HEK293 (cell line): ENCODE data around the gene TPP1.

ENCODE experiments used
- ATF2 ChIP-seq: fragments of 450-650 bp; formaldehyde crosslinking; IDR thresholded peaks from 2 replicates; pipeline ENCODE4 v1.5.1; 2016; ENCODE audit warnings: missing biosample characterization, missing genetic modification characterization, low read depth
- HIC1 ChIP-seq: fragments of 450-650 bp; formaldehyde crosslinking; IDR thresholded peaks from 2 replicates; pipeline ENCODE4 v1.5.1; 2016; ENCODE audit warnings: missing biosample characterization, missing genetic modification characterization
- TCF7L2 ChIP-seq: IDR thresholded peaks from 2 replicates; pipeline ENCODE4 v1.6.1; 2011; ENCODE audit warnings: low read depth, mild to moderate bottlenecking, inconsistent platforms, low read length, moderate library complexity, borderline replicate concordance
- ZNF140 ChIP-seq: fragments of 450-650 bp; formaldehyde crosslinking; IDR thresholded peaks from 2 replicates; pipeline ENCODE4 v1.5.1; 2016; ENCODE audit warnings: missing biosample characterization, missing genetic modification characterization
- ZNF16 ChIP-seq: fragments of 450-650 bp; formaldehyde crosslinking; IDR thresholded peaks from 2 replicates; pipeline ENCODE4 v1.5.1; 2016; ENCODE audit warnings: low read depth, missing biosample characterization, missing genetic modification characterization
- ZNF184 ChIP-seq: fragments of 450-650 bp; IDR thresholded peaks from 2 replicates; pipeline ENCODE4 v1.5.1; 2018; ENCODE audit warnings: missing biosample characterization, mild to moderate bottlenecking, missing genetic modification characterization
- ZNF366 ChIP-seq: fragments of 450-650 bp; formaldehyde crosslinking; conservative IDR thresholded peaks from 2 replicates; pipeline ENCODE4 v1.5.1; 2016; ENCODE audit warnings: missing biosample characterization, missing genetic modification characterization
- ZNF670 ChIP-seq: fragments of 450-650 bp; formaldehyde crosslinking; IDR thresholded peaks from 2 replicates; pipeline ENCODE4 v1.5.1; 2016; ENCODE audit warnings: missing biosample characterization, missing genetic modification characterization, low read depth
- ZNF830 ChIP-seq: fragments of 450-650 bp; IDR thresholded peaks from 2 replicates; pipeline ENCODE4 v1.5.0; 2018; ENCODE audit warnings: missing biosample characterization, missing genetic modification characterization, low read depth, mild to moderate bottlenecking, moderate library complexity
- TF ChIP-seq, protein P1 (sequence below): fragments of 450-650 bp; formaldehyde crosslinking; IDR thresholded peaks from 2 replicates; pipeline ENCODE4 v1.5.1; 2016; ENCODE audit warnings: missing biosample characterization, missing genetic modification characterization
- TF ChIP-seq, protein P2 (sequence below): fragments of 450-650 bp; formaldehyde crosslinking; IDR thresholded peaks from 2 replicates; pipeline ENCODE4 v1.5.1; 2016; ENCODE audit warnings: missing biosample characterization, missing genetic modification characterization

DNA sequence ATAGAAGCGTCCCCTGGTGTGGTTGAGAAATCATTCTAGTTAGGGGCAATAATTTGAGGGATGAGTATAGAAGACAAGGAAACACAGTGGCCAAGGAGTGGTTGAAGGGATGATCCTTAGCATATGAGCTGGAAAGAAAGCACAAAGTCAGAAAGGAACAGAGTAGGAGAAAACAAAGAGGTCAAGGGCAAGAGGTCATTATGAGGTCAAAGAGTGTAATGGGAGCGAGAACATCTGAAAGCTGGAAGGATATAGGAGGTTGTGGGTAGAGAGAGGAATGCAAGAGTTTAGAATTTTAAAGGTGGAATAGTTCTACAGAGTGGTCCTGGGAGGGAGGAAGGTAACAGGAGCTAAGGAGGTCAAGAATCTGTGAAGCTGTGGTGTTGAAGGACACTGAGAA, 34.4 kb upstream of the TPP1 start:
- TF ChIP-seq ZNF366 (tag by site-specific recombination) (no peak), HIC1 (tag by site-specific recombination) (no peak), ATF2 (tag by site-specific recombination) (no peak), ZNF16 (tag by site-specific recombination) (no peak), ZNF184 (no peak), ZNF140 (tag by site-specific recombination) (no peak), ZNF670 (no peak), ZNF830 (tag by site-specific recombination) (no peak), TCF7L2 (no peak)
- TF ChIP-seq, protein P1, sequence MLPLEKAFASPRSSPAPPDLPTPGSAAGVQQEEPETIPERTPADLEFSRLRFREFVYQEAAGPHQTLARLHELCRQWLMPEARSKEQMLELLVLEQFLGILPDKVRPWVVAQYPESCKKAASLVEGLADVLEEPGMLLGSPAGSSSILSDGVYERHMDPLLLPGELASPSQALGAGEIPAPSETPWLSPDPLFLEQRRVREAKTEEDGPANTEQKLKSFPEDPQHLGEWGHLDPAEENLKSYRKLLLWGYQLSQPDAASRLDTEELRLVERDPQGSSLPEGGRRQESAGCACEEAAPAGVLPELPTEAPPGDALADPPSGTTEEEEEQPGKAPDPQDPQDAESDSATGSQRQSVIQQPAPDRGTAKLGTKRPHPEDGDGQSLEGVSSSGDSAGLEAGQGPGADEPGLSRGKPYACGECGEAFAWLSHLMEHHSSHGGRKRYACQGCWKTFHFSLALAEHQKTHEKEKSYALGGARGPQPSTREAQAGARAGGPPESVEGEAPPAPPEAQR (tag by site-specific recombination), result no peak
- TF ChIP-seq, protein P2, sequence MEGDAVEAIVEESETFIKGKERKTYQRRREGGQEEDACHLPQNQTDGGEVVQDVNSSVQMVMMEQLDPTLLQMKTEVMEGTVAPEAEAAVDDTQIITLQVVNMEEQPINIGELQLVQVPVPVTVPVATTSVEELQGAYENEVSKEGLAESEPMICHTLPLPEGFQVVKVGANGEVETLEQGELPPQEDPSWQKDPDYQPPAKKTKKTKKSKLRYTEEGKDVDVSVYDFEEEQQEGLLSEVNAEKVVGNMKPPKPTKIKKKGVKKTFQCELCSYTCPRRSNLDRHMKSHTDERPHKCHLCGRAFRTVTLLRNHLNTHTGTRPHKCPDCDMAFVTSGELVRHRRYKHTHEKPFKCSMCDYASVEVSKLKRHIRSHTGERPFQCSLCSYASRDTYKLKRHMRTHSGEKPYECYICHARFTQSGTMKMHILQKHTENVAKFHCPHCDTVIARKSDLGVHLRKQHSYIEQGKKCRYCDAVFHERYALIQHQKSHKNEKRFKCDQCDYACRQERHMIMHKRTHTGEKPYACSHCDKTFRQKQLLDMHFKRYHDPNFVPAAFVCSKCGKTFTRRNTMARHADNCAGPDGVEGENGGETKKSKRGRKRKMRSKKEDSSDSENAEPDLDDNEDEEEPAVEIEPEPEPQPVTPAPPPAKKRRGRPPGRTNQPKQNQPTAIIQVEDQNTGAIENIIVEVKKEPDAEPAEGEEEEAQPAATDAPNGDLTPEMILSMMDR, result no peak
